Measurements from ENCODE around the gene RERE.

Gene RERE

DNA sequence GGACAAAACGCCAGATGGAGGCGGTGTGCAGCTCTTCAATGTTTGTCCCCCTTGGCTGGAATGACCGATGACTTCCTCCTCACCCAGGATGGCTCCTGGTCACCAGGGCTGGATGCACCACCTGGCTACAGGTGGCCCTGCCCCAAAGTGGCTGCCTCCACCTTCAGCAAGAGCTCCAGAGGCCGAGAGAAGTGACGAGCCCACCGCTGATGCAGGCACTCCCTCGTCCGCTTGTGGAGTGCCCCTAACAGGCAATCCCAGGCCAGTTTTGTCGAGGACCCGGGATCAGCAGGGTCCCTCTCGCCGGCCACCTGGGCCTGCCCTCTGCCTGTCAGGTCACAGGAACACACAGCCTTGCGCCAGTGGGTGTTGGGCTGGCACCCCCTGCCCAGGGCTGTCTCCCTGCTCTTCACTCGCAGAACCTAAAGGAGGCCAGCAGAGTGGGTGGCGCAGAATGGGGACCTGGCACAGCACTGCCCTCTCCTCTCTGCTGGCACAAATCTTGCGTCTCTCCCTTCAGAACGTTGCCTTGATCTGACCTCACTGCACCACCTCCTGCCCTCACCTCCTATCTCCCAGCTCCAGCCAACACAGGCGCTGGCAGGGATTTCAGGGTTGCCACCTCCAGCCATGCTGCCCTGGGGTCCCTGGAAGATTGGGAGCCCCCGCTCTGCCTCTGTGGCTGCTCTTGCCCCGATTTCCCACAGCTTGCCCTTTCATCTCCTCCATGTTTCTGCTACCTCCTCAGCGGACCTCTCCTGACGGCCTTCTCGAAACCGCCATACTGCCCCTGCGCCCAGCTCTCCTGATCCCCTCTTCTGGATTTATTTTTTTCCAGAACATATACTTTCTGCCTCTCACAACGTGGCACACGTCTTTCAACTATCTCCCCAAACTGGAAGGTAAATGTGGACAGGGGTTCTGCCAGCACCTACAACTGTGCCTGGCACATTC lies 460.9 kb downstream of the RERE start:
- DNase-seq: no peak

DNA sequence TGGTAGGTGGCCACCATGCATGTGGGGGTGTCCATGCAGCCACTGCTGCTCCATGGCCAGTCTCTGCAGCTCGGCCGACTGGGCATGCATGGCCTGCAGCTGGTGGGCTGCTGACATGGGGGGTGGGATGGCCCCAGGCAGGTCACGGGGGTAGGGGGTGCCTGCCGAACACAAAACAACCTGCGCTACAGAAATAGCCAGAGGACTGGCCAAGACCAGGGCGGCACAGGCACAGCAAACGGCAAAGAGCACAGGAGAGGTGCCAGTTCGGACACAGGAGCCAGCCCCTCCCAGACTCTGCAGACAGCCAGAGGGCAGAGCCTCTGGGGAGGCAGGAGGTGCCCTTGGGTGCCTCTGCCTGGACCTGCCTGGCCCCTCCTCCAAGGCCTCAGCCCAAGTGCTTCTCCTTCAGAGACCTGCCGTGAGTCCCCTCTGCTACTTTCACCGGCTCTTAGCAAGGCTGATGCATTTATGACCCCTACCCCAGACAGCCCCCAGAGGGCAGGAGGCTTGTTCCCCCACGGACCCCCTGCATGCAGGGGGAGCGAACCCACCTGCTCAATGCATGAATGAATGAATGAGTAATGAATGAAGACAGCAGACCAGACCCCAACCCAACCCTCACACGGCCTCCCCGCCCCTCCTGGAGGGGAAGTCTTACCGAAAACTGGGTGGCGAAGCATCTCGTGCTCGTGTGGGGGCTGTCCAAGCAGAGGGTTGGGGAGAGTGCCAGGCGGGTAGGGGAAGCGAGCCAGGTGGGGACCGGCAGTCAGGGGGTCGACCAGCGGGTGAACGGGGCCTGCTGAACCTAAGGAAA lies 461.8 kb downstream of the RERE start:
- no peak for DNase-seq

DNA sequence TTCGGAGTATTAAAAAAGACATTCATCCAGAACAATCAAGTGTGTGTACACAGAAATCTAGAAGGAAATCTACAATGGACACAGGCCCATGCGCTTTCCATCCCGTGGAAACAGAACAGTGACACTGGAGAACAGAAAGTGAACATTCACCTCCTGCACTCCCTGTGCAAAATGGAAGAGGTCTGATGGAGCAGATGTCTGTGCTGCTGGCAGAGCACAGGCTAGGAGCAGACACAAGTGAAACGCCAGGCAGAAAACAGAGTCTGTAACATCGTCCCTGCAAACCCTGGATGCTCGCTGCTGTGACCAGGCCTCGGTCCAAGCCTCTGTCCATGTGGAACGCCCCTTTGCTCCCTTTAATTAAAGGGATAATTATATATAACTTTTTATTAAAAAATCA lies 463.4 kb downstream of the RERE start:
- DNase-seq: no peak

GRCh38 chr1:8352886-8353785 lies 464.3 kb downstream of the RERE start:
- no peak for DNase-seq

DNA sequence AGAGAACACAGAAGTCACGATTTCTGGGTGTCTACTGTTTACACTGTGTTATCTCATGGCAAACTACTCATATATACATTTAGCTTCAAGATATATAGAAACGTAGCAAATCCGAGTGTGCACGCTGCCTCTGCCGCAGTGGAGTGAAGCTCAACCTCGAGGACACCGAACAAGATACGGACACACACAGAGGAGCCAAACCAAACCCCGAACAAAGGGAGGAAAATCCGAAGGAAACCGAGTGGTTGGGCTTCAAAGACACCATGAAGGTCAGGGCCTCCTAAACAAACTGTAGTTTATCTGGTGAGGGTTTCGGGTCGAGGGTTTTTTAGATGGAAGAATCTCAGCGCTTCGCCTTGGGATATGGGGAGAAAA lies 465.0 kb downstream of the RERE start:
- no peak for DNase-seq

GRCh38 chr1:8351693-8352470 lies 465.6 kb downstream of the RERE start:
- DNase-seq: peak in 1 of 51 donors; percentile 35

DNA sequence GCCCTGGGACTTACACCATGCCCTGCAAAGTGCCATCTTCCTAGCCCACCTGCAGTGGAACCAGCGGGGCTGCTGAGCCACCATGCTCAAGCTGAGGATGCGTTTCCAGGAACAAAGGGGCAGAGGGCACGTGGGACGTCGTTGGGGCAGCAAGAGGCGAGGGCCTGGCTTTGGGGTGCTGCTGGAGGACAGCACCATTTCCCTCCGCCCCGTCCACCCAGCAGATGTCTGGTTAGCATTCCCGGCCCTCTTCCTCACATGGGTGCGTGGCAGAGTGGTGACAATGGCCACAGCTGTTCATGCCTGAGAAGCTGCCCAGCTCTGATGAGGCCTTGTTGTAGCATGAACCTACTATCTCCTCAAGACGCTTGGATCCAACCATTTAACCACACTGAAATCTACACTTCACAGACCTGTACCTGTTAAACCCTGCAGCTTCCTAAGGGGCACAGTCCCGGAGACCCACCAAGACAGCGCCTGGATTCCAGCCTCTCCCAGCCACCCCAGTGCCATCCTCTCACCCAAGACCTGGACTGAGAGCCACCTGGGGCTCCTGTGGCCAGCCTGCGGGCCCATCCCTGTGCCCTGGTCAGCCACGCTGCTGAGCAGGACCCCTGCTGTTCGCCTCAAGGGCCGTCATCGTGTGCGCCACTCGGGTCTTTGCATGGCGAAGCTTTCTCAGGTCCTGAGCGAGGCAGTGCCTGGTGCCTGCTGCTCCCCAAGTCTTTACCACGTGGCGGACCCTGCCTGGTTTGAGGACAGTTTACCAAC lies 466.3 kb downstream of the RERE start:
- DNase-seq: peak in 4 of 51 donors; percentile 28 to 44 (median 36)

DNA sequence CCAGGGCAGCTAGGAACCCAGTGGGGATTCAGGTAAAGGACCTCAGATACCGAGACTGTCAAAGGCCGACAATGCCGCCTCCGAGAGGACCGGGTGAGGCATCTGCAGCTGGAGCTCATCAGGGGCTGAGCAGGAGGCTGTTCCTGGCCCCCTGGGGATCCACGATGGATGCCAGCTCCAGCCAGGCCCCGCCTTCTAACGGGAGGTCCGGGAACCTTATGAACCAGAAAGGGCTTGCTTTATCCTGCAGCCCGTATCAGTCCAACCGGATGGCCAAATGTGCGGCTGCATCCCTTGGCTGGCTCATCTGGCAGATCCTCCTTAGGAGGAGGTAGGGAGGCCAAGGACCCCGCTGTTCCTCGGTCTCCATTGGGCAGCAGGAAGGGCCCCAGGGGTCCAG lies 467.5 kb downstream of the RERE start:
- DNase-seq: no peak

DNA sequence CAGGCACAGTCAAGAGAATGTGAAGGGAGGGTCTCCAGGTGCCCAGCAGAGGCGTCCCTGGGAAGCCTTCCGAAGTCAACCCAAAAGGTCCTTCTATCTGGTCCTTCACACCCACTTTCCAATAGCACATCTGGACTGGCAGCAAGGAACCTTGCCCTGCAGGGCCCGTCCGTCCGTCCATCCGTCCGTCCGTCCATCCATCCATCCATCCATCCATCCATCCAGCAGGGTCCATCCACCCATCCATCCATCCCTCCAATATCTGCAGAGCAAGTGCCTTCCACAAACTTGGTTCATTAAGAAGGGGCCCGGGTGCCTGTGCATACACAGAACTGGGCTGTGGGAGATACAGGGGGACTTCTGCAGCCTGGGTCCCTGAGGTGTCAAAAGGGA lies 468.0 kb downstream of the RERE start:
- DNase-seq: no peak

DNA sequence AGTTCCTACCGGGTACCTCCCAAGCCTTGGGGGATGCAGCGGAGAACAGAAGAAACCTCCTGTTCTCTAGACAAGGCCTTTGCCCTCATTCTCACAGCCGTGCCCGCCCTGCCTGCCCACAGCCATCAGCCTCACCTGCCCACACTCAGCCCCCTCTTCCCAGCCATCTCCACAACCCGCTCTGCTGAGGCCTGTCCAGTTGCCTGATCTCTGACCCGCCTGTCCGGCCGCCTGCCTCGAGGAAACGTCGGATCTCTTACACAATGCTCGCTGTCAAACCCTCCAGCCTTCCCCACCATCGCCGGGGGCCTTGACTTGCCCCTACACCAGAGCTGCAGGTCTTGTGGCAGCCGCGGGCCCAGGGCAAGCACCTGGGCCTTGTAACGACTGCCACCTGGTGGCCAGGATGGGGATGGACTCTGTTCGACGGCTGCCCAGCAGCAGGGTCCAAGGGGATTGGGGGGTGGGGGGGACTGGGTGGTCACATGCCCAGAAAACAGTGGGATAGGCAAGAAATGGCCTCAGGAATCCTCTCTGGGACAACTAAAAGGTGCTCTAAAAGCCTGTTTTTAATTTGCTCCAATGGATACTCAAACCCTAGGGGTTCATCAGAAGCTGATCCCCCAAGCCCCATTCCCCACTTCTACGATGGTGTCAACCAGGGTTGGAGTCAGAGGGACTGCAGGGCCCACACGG lies 468.5 kb downstream of the RERE start:
- DNase-seq: peak in 33 of 51 donors; percentile 7 to 66 (median 31)

DNA sequence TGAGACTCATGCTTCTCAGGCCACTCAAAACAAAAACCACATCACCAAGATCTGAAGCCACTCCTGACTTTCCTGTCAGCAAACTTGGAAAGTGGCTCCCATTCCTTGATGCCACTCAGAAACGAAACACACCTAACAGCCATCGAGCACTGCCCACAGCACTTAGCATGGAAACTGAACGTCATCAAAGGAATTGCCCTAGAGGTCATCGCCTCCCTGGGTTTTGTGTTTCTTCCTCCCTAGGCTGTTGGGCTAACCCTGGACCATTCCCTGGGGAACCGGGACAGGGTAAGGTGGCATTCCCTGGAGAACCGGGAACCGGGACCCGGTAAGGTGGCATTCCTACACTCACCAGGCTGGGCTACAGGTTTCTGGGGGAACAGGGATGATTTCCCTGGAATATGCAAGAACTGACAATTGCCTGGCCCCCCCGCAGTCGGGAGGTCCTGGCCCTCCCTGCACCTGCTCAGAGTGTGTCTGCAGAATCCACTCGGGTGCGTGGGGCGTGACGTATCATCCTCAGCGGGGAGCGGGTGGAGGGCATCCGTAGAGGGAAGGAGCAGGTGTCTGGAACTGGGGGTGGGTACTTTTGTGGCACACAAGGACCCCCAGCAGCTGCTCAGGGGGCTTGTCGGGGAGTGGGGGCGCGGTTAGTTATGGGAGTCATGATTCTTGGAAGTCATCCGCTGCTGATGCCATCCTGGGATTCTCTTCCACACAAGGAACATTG lies 469.2 kb downstream of the RERE start:
- DNase-seq: no peak

GRCh38 chr1:8347635-8348034 lies 469.8 kb downstream of the RERE start:
- DNase-seq: no peak

DNA sequence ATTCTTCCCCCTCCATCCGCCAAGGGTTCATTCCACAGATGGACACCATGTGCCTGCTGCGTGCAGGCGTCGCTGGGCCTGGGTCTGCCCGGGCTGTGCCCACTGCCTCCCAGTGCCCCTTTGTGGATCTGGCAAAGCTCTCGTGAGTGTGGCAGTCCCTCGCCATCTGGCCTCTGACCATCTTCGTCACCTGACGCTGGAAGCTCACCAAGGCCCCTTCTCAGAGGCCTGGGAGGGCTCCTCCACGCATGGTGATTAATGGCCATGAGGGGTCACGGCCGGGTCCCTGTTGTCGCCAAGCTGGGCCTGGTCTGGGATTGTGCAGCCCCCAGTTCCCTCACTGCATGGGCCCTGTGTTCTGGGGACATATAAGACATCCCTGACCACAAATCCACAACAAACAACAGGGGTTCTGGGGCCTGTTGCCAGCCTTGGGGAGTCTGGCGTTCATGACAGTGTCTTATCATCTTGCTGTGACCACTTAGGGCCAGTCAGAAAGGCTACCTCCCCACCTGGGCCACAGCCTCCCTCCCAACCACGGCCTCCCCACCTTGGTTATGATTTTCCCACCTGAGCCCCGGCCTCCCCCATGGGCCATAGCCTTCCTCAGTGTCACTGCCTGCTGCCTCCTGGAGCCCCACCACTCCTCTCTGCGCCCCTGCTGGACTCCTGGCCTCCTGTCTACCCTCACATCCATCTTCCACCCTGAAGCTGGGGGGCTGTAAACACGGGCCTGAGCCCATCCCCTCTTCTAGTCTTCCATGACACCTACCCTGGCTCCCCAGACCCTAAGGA lies 471.6 kb downstream of the RERE start:
- no peak for DNase-seq

DNA sequence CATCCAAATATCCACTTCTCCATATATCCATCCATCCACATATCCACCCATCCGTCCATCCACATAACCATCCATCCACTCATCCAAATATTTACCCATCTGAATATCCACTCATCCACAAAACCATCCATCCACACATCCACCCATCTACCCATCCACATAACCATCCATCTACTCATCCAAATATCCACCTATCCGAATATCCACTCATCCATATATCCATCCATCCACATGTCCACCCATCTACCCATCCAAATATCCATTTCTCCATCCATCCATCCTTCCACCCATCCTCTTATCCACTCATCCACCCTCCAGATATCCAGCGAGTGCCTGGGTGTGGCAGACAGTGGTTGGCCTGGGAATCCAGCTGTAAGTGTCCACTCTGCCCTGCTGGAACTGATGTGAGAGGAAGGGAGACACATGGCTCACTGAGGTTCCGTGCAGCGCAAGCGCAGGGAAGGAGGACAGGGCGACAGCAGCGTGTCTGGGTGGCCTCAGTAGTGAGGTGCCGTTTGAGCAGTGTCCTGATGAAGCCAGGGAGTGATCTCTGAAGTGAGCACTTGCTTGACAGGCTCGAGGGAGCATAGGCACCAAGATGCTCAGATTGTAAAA lies 472.4 kb downstream of the RERE start:
- DNase-seq: no peak

DNA sequence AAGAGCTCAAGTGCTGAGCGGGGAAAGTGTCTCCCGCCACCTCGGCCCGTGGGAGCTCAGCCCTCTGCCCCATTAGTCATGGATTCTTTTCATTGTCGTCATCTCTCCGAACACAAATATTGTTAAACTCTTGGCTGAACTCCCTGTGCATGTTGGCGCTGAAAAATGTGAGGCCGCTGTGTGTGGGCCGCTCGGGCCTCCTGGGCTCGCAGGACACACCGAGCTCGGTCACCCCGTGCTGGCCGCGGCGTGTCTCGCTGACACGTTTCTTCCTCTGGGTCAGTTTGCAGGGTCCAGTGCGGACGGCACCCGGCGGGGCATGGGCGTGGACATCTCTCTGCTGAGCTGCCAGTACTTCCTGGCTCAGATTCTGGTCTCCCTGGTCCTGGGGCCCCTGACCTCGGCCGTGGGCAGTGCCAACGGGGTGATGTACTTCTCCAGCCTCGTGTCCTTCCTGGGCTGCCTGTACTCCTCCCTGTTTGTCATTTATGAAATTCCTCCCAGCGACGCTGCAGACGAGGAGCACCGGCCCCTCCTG lies 473.9 kb downstream of the RERE start:
- peak in 4 of 51 donors; percentile 16 to 23 (median 18) for DNase-seq

- no peak for DNase-seq
These were observed 474.4 kb downstream of the RERE start for GRCh38 chr1:8343044-8343443.

GRCh38 chr1:8342325-8342724 lies 475.1 kb downstream of the RERE start:
- DNase-seq: no peak
